ENCODE measurements around the gene GLRA2.

GLRA2 gene

DNA sequence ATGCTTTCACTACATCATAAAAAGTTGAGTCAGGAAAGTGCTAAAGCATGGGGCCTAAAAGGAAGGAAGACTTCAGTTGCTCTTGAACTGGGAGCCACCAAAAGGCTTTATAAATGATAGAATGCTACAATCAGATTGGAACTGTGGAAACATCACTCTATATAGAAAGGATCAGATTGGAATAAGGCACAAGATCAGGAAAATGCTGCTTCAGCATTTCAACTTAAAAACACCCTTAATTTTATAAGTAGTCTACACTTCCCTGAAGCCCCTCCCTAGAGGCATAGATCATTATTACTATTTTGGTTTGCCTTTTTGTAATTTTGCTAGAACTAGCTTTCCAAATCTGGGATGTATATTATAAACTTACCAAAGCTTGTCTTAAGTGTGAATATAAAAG, 172.8 kb downstream of the GLRA2 start:
- TF ChIP-seq, protein P1, sequence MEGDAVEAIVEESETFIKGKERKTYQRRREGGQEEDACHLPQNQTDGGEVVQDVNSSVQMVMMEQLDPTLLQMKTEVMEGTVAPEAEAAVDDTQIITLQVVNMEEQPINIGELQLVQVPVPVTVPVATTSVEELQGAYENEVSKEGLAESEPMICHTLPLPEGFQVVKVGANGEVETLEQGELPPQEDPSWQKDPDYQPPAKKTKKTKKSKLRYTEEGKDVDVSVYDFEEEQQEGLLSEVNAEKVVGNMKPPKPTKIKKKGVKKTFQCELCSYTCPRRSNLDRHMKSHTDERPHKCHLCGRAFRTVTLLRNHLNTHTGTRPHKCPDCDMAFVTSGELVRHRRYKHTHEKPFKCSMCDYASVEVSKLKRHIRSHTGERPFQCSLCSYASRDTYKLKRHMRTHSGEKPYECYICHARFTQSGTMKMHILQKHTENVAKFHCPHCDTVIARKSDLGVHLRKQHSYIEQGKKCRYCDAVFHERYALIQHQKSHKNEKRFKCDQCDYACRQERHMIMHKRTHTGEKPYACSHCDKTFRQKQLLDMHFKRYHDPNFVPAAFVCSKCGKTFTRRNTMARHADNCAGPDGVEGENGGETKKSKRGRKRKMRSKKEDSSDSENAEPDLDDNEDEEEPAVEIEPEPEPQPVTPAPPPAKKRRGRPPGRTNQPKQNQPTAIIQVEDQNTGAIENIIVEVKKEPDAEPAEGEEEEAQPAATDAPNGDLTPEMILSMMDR (IDR thresholded peaks at IDR 0.05; ENCODE audit: extremely low read depth, missing control alignments), result no peak
- DNase-seq (ENCODE audit: low spot score), result no peak

DNA sequence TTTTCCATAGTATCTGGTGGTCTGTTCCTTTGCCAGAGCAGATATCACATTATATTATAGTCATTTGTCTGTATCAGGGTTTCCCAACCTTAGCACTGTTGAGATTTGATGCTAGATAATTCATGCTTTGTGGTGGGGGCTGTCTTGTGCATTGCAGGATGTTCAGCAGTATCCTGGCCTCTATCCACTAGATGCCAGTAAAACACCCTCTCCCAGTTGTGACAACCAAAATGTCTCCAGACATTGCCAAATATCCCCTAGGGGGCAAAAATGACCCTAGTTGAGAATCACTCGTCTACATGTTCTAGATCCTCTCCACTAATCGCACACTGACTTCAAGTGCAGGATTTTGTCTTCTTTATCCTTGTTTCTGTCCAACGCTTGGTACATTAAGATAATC, 182.8 kb downstream of the GLRA2 start:
- TF ChIP-seq, protein P1 (IDR thresholded peaks at IDR 0.05; ENCODE audit: extremely low read depth, missing control alignments), result no peak
- no peak for DNase-seq (ENCODE audit: low spot score)

DNA sequence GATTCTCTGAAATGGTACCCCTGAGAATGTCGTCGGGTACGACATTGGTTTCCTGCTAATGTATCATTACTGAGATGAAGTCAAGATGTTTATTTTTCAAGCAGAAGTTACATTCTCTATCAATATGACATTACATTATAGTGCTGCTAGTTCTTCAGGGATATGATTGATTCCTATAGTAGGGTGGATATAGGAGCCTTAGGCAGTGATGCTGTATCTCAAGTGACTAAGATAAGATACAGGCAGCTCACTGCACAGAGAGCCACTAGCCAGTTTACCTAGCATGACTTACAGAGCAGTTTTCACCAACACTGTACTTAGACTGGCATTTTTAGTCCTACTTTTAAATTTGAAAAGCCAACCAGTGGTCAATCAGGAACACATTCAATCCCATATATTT, 188.6 kb downstream of the GLRA2 start:
- no peak for DNase-seq (ENCODE audit: low spot score)
- TF ChIP-seq, protein P1 (IDR thresholded peaks at IDR 0.05; ENCODE audit: extremely low read depth, missing control alignments), result no peak

DNA sequence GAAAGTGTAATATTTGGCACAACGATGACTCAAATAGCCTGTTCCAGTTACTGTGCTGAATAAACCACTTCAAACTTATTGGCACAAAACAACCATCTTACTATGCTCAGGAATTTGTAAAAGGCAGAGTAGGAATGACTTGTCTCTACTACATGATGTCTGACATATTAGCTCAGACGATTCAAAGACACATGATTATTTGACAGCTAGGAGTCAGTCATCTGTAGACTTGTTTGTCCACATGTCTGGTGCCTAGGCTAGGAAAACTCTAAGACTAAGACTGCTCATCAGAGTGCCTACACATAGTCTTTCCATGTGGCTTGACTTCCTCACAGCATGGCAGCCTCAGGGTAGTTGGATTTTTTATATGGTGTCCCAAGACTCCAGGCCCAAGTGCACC, 189.1 kb downstream of the GLRA2 start:
- TF ChIP-seq, protein P1 (IDR thresholded peaks at IDR 0.05; ENCODE audit: extremely low read depth, missing control alignments), result no peak
- DNase-seq (ENCODE audit: low spot score), result no peak

DNA sequence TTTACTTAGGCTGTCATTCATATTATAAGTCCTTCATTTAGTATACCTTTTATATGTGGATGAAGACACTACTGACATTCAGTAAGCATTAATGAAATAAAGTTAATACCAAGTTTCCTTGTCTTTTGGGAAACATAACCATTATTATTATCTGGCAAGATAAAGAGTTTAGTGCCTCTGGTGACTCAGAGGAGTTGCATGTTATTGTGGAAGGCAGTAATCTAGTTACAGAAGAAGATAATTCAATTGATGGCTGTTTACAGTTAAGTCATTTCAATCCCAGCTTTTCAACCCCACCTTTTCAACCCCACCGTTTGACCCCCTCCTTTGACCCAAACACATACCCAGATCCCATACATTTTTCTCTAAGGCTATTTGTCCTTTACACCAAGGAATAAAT, 199.7 kb downstream of the GLRA2 start:
- no peak for DNase-seq (ENCODE audit: low spot score)
- TF ChIP-seq, protein P1 (IDR thresholded peaks at IDR 0.05; ENCODE audit: extremely low read depth, missing control alignments), result no peak

DNA sequence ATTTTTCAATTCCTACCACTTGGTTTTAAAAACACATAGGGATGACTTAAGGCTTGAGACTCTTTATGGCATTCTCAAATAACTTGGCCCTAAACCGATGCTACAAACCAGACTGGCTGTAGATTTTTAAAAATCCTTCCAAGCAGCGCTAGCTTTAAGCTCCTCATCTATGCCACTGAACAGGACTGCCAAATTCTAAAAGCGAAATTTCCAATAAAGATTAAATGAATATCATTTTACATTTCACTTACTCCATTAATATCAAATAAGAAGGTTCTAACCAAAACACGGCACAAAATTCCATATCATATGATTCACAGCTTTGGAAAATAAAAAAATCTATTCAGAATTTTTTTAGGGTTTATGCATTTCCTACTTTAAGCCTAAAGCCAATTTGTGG, 209.3 kb downstream of the GLRA2 start:
- no peak for DNase-seq (ENCODE audit: low spot score)
- TF ChIP-seq, protein P1 (IDR thresholded peaks at IDR 0.05; ENCODE audit: extremely low read depth, missing control alignments), result no peak

DNA sequence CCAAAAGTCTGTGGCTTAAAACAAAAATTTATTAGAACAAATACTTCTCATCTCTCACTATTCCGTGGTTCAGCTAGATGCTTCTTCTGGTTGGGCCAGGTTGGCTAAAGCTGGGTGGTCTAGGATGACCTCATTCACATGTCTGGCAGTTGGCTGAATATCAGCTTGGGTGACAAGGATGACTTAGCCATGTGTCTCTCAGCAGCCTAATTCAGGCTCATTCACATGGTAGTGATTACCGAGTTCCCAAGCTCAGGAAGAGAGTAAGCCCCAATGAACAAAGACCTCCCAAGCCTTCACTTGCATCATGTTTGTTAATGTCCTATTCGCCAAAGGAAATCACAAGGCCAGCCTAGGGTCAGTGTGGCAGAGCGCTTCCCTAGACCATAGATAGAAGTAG, 224.1 kb downstream of the GLRA2 start:
- TF ChIP-seq, protein P1 (IDR thresholded peaks at IDR 0.05; ENCODE audit: extremely low read depth, missing control alignments), result no peak
- DNase-seq (ENCODE audit: low spot score), result no peak

All from GM20000 (cell line).